ENCODE data around the gene GRAMD1C. TPM values are rescaled to one million over a fixed set of nuclear protein-coding genes. Genes with fewer than 3 reads are reported as not detected.

GRAMD1C gene
- total and polyA plus RNA-seq, 9 of the 15 experiments (the other 6 are each of a cell fraction or from before 2014, with no cell fraction given) = not detected

DNA sequence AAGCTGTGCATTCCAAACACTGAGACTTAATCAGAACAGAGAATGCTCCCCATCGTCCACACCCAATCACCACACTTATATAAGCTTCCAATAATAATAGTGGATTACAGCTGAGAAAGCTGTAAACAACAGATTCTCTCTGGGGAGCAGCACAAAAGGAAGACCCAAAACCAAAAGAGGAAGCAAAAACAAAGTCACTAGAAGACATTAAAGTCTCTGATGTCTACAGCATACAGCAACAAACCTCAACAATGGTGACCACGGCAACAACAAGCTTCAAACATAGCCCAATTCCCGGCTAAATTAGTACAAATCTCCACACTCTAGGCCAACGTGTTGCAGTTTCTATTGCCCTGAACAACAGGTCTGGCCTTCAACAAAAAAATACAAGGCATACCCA is 147.0 kb downstream of the GRAMD1C start (continued):
- TF ChIP-seq MAFF (IDR thresholded peaks at IDR 0.05; ENCODE audit: low read length) (no peak), CBX8 (IDR thresholded peaks at IDR 0.05; ENCODE audit: borderline replicate concordance, extremely low read depth, low read depth, low read length, poor library complexity, severe bottlenecking) (no peak)

Other genes starting within 250 kb of the GRAMD1C start
- 2.3 and 2.4 TPM in 2 replicates for gene USF3, start 142.1 kb upstream of the GRAMD1C start, total RNA-seq (2014; rRNA removed)
- 3.1 and 3.7 TPM in 2 replicates for gene USF3, start 142.1 kb upstream of the GRAMD1C start, total RNA-seq (2014; rRNA removed; fragmentation: Illumina TruSeq; extraction: Trizol)
- 4.4 and 4.7 TPM in 2 replicates for gene USF3, start 142.1 kb upstream of the GRAMD1C start, total RNA-seq (2015; rRNA removed; fragmentation: Illumina TruSeq; extraction: Trizol)
- 3.9 and 4.4 TPM in 2 replicates for gene USF3, start 142.1 kb upstream of the GRAMD1C start, total RNA-seq (2021)
- 4.9 and 6.9 TPM in 2 replicates for gene USF3, start 142.1 kb upstream of the GRAMD1C start, polyA plus RNA-seq (2011; rRNA removed)
- 2.9 and 3.1 TPM in 2 replicates for gene USF3, start 142.1 kb upstream of the GRAMD1C start, polyA plus RNA-seq (2014; fragmentation: Illumina TruSeq; extraction: Trizol)
- 1 to 10 TPM; 1.4 to 1.7 TPM for gene USF3, start 142.1 kb upstream of the GRAMD1C start, polyA plus RNA-seq (2014; fragmentation: Nextera tagmentation; extraction: Ambion mirVana)
- gene USF3, start 142.1 kb upstream of the GRAMD1C start, polyA plus RNA-seq (2014; rRNA removed) = 2.1 and 3.1 TPM in 2 replicates
- 301 and 342 TPM in 2 replicates for gene NAA50, start 92.5 kb upstream of the GRAMD1C start, total RNA-seq (2014; rRNA removed)
- gene NAA50, start 92.5 kb upstream of the GRAMD1C start, total RNA-seq (2014; rRNA removed; fragmentation: Illumina TruSeq; extraction: Trizol) = 112 and 137 TPM in 2 replicates
- 97.2 and 99.8 TPM in 2 replicates for gene NAA50, start 92.5 kb upstream of the GRAMD1C start, total RNA-seq (2015; rRNA removed; fragmentation: Illumina TruSeq; extraction: Trizol)
- gene NAA50, start 92.5 kb upstream of the GRAMD1C start, total RNA-seq (2021) = 144 and 147 TPM in 2 replicates
- 60.4 and 81.8 TPM in 2 replicates for gene NAA50, start 92.5 kb upstream of the GRAMD1C start, polyA plus RNA-seq (2011; rRNA removed)
- gene NAA50, start 92.5 kb upstream of the GRAMD1C start, polyA plus RNA-seq (2014; fragmentation: Illumina TruSeq; extraction: Trizol) = 142 and 144 TPM in 2 replicates
- 10 to 100 TPM; 40.0 to 58.6 TPM for gene NAA50, start 92.5 kb upstream of the GRAMD1C start, polyA plus RNA-seq (2014; fragmentation: Nextera tagmentation; extraction: Ambion mirVana)
- gene NAA50, start 92.5 kb upstream of the GRAMD1C start, polyA plus RNA-seq (2014; rRNA removed) = 112 and 120 TPM in 2 replicates
- gene ATP6V1A, start 91.8 kb upstream of the GRAMD1C start, total RNA-seq (2014; rRNA removed) = 29.7 and 33.3 TPM in 2 replicates
- gene ATP6V1A, start 91.8 kb upstream of the GRAMD1C start, total RNA-seq (2014; rRNA removed; fragmentation: Illumina TruSeq; extraction: Trizol) = 54.9 and 59.5 TPM in 2 replicates
- 41.7 and 44.8 TPM in 2 replicates for gene ATP6V1A, start 91.8 kb upstream of the GRAMD1C start, total RNA-seq (2015; rRNA removed; fragmentation: Illumina TruSeq; extraction: Trizol)
- 57.1 and 60.7 TPM in 2 replicates for gene ATP6V1A, start 91.8 kb upstream of the GRAMD1C start, total RNA-seq (2021)
- gene ATP6V1A, start 91.8 kb upstream of the GRAMD1C start, polyA plus RNA-seq (2011; rRNA removed) = 38.4 and 55.4 TPM in 2 replicates
- gene ATP6V1A, start 91.8 kb upstream of the GRAMD1C start, polyA plus RNA-seq (2014; fragmentation: Illumina TruSeq; extraction: Trizol) = 30.6 and 35.3 TPM in 2 replicates
- 10 to 100 TPM; 29.7 to 39.9 TPM for gene ATP6V1A, start 91.8 kb upstream of the GRAMD1C start, polyA plus RNA-seq (2014; fragmentation: Nextera tagmentation; extraction: Ambion mirVana)
- gene ATP6V1A, start 91.8 kb upstream of the GRAMD1C start, polyA plus RNA-seq (2014; rRNA removed) = 23.6 and 28.2 TPM in 2 replicates
- gene ZDHHC23, start 109.2 kb downstream of the GRAMD1C start, total RNA-seq (2014; rRNA removed) = 0.27 and 1.0 TPM in 2 replicates
- 0.55 and 1.5 TPM in 2 replicates for gene ZDHHC23, start 109.2 kb downstream of the GRAMD1C start, total RNA-seq (2014; rRNA removed; fragmentation: Illumina TruSeq; extraction: Trizol)
- gene ZDHHC23, start 109.2 kb downstream of the GRAMD1C start, total RNA-seq (2015; rRNA removed; fragmentation: Illumina TruSeq; extraction: Trizol) = 0.40 and 0.41 TPM in 2 replicates
- 1.1 and 1.6 TPM in 2 replicates for gene ZDHHC23, start 109.2 kb downstream of the GRAMD1C start, total RNA-seq (2021)
- 0.60 and 2.7 TPM in 2 replicates for gene ZDHHC23, start 109.2 kb downstream of the GRAMD1C start, polyA plus RNA-seq (2011; rRNA removed)
- gene ZDHHC23, start 109.2 kb downstream of the GRAMD1C start, polyA plus RNA-seq (2014; fragmentation: Illumina TruSeq; extraction: Trizol) = 0.82 and 0.97 TPM in 2 replicates
- gene ZDHHC23, start 109.2 kb downstream of the GRAMD1C start, polyA plus RNA-seq (2014; fragmentation: Nextera tagmentation; extraction: Ambion mirVana) = under 1 TPM; 0.22 to 0.25 TPM
- gene ZDHHC23, start 109.2 kb downstream of the GRAMD1C start, polyA plus RNA-seq (2014; rRNA removed) = 1.0 TPM in 2 replicates
- gene CCDC191, start 217.7 kb downstream of the GRAMD1C start, total RNA-seq (2014; rRNA removed) = 0.18 and 0.29 TPM in 2 replicates
- 0.47 and 0.83 TPM in 2 replicates for gene CCDC191, start 217.7 kb downstream of the GRAMD1C start, total RNA-seq (2014; rRNA removed; fragmentation: Illumina TruSeq; extraction: Trizol)
- 0.22 and 0.38 TPM in 2 replicates for gene CCDC191, start 217.7 kb downstream of the GRAMD1C start, total RNA-seq (2015; rRNA removed; fragmentation: Illumina TruSeq; extraction: Trizol)
- gene CCDC191, start 217.7 kb downstream of the GRAMD1C start, total RNA-seq (2021) = 0.09 and 0.11 TPM in 2 replicates
- gene CCDC191, start 217.7 kb downstream of the GRAMD1C start, polyA plus RNA-seq (2011; rRNA removed) = 0.39 and 0.42 TPM in 2 replicates
- 0.28 and 0.52 TPM in 2 replicates for gene CCDC191, start 217.7 kb downstream of the GRAMD1C start, polyA plus RNA-seq (2014; fragmentation: Illumina TruSeq; extraction: Trizol)
- gene CCDC191, start 217.7 kb downstream of the GRAMD1C start, polyA plus RNA-seq (2014; fragmentation: Nextera tagmentation; extraction: Ambion mirVana) = under 1 TPM; 0.10 to 0.55 TPM
- gene CCDC191, start 217.7 kb downstream of the GRAMD1C start, polyA plus RNA-seq (2014; rRNA removed) = 0.03 and 0.17 TPM in 2 replicates
- gene QTRT2, start 217.9 kb downstream of the GRAMD1C start, total RNA-seq (2014; rRNA removed) = 10.5 and 14.8 TPM in 2 replicates
- gene QTRT2, start 217.9 kb downstream of the GRAMD1C start, total RNA-seq (2014; rRNA removed; fragmentation: Illumina TruSeq; extraction: Trizol) = 24.1 and 25.6 TPM in 2 replicates
- gene QTRT2, start 217.9 kb downstream of the GRAMD1C start, total RNA-seq (2015; rRNA removed; fragmentation: Illumina TruSeq; extraction: Trizol) = 21.9 and 25.1 TPM in 2 replicates
- gene QTRT2, start 217.9 kb downstream of the GRAMD1C start, total RNA-seq (2021) = 20.7 and 25.3 TPM in 2 replicates
- 10.6 and 14.6 TPM in 2 replicates for gene QTRT2, start 217.9 kb downstream of the GRAMD1C start, polyA plus RNA-seq (2011; rRNA removed)
- gene QTRT2, start 217.9 kb downstream of the GRAMD1C start, polyA plus RNA-seq (2014; fragmentation: Illumina TruSeq; extraction: Trizol) = 14.6 and 21.2 TPM in 2 replicates
- gene QTRT2, start 217.9 kb downstream of the GRAMD1C start, polyA plus RNA-seq (2014; fragmentation: Nextera tagmentation; extraction: Ambion mirVana) = 10 to 100 TPM; 15.9 to 17.3 TPM
- 10.2 and 11.6 TPM in 2 replicates for gene QTRT2, start 217.9 kb downstream of the GRAMD1C start, polyA plus RNA-seq (2014; rRNA removed)